ENCODE data around the gene CHD6. TPM values are rescaled to one million over a fixed set of nuclear protein-coding genes. Genes with fewer than 3 reads are reported as not detected.

The CHD6 gene, protein sequence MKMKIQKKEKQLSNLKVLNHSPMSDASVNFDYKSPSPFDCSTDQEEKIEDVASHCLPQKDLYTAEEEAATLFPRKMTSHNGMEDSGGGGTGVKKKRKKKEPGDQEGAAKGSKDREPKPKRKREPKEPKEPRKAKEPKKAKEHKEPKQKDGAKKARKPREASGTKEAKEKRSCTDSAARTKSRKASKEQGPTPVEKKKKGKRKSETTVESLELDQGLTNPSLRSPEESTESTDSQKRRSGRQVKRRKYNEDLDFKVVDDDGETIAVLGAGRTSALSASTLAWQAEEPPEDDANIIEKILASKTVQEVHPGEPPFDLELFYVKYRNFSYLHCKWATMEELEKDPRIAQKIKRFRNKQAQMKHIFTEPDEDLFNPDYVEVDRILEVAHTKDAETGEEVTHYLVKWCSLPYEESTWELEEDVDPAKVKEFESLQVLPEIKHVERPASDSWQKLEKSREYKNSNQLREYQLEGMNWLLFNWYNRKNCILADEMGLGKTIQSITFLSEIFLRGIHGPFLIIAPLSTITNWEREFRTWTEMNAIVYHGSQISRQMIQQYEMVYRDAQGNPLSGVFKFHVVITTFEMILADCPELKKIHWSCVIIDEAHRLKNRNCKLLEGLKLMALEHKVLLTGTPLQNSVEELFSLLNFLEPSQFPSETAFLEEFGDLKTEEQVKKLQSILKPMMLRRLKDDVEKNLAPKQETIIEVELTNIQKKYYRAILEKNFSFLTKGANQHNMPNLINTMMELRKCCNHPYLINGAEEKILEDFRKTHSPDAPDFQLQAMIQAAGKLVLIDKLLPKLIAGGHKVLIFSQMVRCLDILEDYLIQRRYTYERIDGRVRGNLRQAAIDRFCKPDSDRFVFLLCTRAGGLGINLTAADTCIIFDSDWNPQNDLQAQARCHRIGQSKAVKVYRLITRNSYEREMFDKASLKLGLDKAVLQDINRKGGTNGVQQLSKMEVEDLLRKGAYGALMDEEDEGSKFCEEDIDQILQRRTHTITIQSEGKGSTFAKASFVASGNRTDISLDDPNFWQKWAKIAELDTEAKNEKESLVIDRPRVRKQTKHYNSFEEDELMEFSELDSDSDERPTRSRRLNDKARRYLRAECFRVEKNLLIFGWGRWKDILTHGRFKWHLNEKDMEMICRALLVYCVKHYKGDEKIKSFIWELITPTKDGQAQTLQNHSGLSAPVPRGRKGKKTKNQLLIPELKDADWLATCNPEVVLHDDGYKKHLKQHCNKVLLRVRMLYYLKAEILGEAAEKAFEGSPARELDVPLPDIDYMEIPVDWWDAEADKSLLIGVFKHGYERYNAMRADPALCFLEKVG (N-terminal part only)
- total RNA-seq (2021; ENCODE audit: unreplicated experiment) (26.6 TPM), Bru-seq, nascent RNA (percentile 80 among the genes with signal in this experiment), BruChase-seq, experiment 1, labeled RNA remaining after a 6-hour chase (percentile 70 among the genes with signal in this experiment), BruChase-seq, experiment 2, labeled RNA remaining after a 2-hour chase (percentile 69 among the genes with signal in this experiment)
- polyA plus RNA-seq (2012), result 6.6 and 6.8 TPM in 2 replicates
- long read RNA-seq, partial matches to known transcripts, result 14 of 18 reads
- long read RNA-seq, other reads (novel, unspliced or antisense), result 4 of 18 reads

GRCh38 chr20:41617902-41618806, at the start of gene CHD6:
Gene CHD6 (minus strand): TSS chr20:41618377. CDS start chr20:41551337, 67,040 bp downstream.
- no peaks in the 10 kb centered on the region for H3K27me3 ChIP-seq (ENCODE audit: insufficient read depth, low read length)
- DNase-seq (ENCODE audit: low read depth, low spot score), result peak; percentile 97
- RAD21 ChIA-PET (ENCODE audit: low non-redundant PET in 1 of 2, low total read pairs in 2 of 2, uncharacterized antibody in 2 of 2, unreplicated experiment in 2 of 2), result no interaction called here
- POLR2A ChIA-PET, result no interaction called here
- H3K9me3 ChIP-seq (ENCODE audit: control insufficient read depth in 1 of 2, insufficient read depth in 1 of 2, low read depth in 1 of 2, low read length in 2 of 2), result no peaks in the 10 kb centered on the region
- H3K4me3 ChIP-seq (replicated peaks in 1 of 2; ENCODE audit: low read depth in 1 of 2, low read length in 2 of 2), result peak within 1 kb of the TSS; percentile 69 to 76
- CTCF ChIA-PET, result interaction anchor here (1.0 to 2.1 kb wide), 2 partner anchors 46 to 76 kb away, joined by 3 to 8 read pairs; no protein-coding TSS in a partner anchor
- peak within 1 kb of the TSS; percentile 78 for H3K4me2 ChIP-seq (ENCODE audit: low read length)
- H3K36me3 ChIP-seq (ENCODE audit: control insufficient read depth in 1 of 2, insufficient read depth in 2 of 2, low read length in 2 of 2), result no peaks in the 10 kb centered on the region
- H3K9me2 ChIP-seq (ENCODE audit: insufficient read depth), result no peaks in the 10 kb centered on the region
- H3K27ac ChIP-seq (ENCODE audit: low read depth, low read length), result peak within 1 kb of the TSS; percentile 87
- ATAC-seq, result peak; percentile 98
- H3K4me1 ChIP-seq (ENCODE audit: control insufficient read depth in 1 of 2, insufficient read depth in 2 of 2, low read length in 2 of 2), result peaks cover 6 to 11% of the 10 kb centered on the region in 2 experiments; a peak in 3 of 4 replicates
- peak within 1 kb of the TSS; percentile 47 for H2AFZ ChIP-seq (ENCODE audit: low read depth, low read length, poor library complexity, severe bottlenecking)
- BruUV-seq (replicated peaks), result no TSS peak
- peak within 1 kb of the TSS; percentile 57 for H3K9ac ChIP-seq (ENCODE audit: low read length)
- intact Hi-C loops (cut with micrococcal nuclease), result no loop called here
- peaks cover 27% of the 10 kb centered on the region for H3K79me2 ChIP-seq (ENCODE audit: insufficient read depth, low read length)
- H4K20me1 ChIP-seq (ENCODE audit: insufficient read depth), result no peaks in the 10 kb centered on the region
- TF ChIP-seq, protein P1, sequence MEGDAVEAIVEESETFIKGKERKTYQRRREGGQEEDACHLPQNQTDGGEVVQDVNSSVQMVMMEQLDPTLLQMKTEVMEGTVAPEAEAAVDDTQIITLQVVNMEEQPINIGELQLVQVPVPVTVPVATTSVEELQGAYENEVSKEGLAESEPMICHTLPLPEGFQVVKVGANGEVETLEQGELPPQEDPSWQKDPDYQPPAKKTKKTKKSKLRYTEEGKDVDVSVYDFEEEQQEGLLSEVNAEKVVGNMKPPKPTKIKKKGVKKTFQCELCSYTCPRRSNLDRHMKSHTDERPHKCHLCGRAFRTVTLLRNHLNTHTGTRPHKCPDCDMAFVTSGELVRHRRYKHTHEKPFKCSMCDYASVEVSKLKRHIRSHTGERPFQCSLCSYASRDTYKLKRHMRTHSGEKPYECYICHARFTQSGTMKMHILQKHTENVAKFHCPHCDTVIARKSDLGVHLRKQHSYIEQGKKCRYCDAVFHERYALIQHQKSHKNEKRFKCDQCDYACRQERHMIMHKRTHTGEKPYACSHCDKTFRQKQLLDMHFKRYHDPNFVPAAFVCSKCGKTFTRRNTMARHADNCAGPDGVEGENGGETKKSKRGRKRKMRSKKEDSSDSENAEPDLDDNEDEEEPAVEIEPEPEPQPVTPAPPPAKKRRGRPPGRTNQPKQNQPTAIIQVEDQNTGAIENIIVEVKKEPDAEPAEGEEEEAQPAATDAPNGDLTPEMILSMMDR (IDR thresholded peaks at IDR 0.05 in 2 of 3, conservative IDR thresholded peaks at IDR 0.05 in 1 of 3; ENCODE audit: borderline replicate concordance in 1 of 3, insufficient read depth in 1 of 3, low read depth in 2 of 3, low read length in 2 of 3), result no peak
- TF ChIP-seq SP1 (IDR thresholded peaks at IDR 0.05; ENCODE audit: low read depth) (peak; percentile 98), EGR1 (IDR thresholded peaks at IDR 0.05; ENCODE audit: low read depth) (no peak), CEBPB (IDR thresholded peaks at IDR 0.05; ENCODE audit: low read depth) (no peak), EZH2 (IDR thresholded peaks at IDR 0.05) (no peak), ELF1 (IDR thresholded peaks at IDR 0.05; ENCODE audit: borderline replicate concordance, low read depth) (no peak), ATF3 (IDR thresholded peaks at IDR 0.05) (no peak), FOSL1 (IDR thresholded peaks at IDR 0.05; ENCODE audit: low read depth) (no peak), SRF (IDR thresholded peaks at IDR 0.05; ENCODE audit: low read depth) (no peak), ZNF274 (IDR thresholded peaks at IDR 0.05; ENCODE audit: low read depth, low read length) (no peak), TCF7L2 (IDR thresholded peaks at IDR 0.05; ENCODE audit: borderline replicate concordance, extremely low read depth, insufficient read depth, insufficient read length) (no peak), JUND (IDR thresholded peaks at IDR 0.05) (no peak), ZFX (IDR thresholded peaks at IDR 0.05) (peak; percentile 86)
- TF ChIP-seq, protein P2, sequence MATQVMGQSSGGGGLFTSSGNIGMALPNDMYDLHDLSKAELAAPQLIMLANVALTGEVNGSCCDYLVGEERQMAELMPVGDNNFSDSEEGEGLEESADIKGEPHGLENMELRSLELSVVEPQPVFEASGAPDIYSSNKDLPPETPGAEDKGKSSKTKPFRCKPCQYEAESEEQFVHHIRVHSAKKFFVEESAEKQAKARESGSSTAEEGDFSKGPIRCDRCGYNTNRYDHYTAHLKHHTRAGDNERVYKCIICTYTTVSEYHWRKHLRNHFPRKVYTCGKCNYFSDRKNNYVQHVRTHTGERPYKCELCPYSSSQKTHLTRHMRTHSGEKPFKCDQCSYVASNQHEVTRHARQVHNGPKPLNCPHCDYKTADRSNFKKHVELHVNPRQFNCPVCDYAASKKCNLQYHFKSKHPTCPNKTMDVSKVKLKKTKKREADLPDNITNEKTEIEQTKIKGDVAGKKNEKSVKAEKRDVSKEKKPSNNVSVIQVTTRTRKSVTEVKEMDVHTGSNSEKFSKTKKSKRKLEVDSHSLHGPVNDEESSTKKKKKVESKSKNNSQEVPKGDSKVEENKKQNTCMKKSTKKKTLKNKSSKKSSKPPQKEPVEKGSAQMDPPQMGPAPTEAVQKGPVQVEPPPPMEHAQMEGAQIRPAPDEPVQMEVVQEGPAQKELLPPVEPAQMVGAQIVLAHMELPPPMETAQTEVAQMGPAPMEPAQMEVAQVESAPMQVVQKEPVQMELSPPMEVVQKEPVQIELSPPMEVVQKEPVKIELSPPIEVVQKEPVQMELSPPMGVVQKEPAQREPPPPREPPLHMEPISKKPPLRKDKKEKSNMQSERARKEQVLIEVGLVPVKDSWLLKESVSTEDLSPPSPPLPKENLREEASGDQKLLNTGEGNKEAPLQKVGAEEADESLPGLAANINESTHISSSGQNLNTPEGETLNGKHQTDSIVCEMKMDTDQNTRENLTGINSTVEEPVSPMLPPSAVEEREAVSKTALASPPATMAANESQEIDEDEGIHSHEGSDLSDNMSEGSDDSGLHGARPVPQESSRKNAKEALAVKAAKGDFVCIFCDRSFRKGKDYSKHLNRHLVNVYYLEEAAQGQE (IDR thresholded peaks at IDR 0.05; ENCODE audit: low read depth), result no peak

Measured in HCT116 (cell line).